Neural cell (in vitro differentiated cells): ENCODE measurements around the gene USP28. TPM values are rescaled to one million over a fixed set of nuclear protein-coding genes. Genes with fewer than 3 reads are reported as not detected.

Experiments
- H2AFZ ChIP-seq: fragments of 200-600, 300-800 bp; sonication (generic), shearing (Covaris generic); 2 replicates; pipeline ENCODE4 v1.6.0; 2014; ENCODE audit warnings: low read depth, mild to moderate bottlenecking, antibody characterized with exemption, low read length, moderate library complexity
- H3F3A ChIP-seq: fragments of 200-600 bp; shearing (Covaris generic); 2 replicates; pipeline ENCODE4 v1.6.1; 2016; ENCODE audit warnings: mild to moderate bottlenecking, moderate library complexity, mixed read lengths, antibody characterized with exemption, low read length; ENCODE audit not compliant: insufficient read depth, poor library complexity, severe bottlenecking
- H3K27ac ChIP-seq: fragments of 200-600, 300-800 bp; sonication (generic), shearing (Covaris generic); 2 replicates; pipeline ENCODE4 v1.5.1; 2014; ENCODE audit warnings: mild to moderate bottlenecking, low read length, moderate library complexity
- H3K27me3 ChIP-seq: fragments of 300-800, 200-600 bp; sonication (generic), shearing (Covaris generic); 2 replicates; pipeline ENCODE4 v1.6.0; 2014; ENCODE audit warnings: mild to moderate bottlenecking, low read depth, low read length, moderate library complexity; ENCODE audit not compliant: insufficient read depth
- H3K36me3 ChIP-seq: fragments of 300-800, 200-600 bp; sonication (generic), shearing (Covaris generic); 2 replicates; pipeline ENCODE4 v1.5.1; 2014; ENCODE audit warnings: mild to moderate bottlenecking, antibody characterized with exemption, low read length, moderate library complexity; ENCODE audit not compliant: insufficient read depth
- H3K4me2 ChIP-seq: fragments of 300-800, 200-600 bp; sonication (generic), shearing (Covaris generic); 2 replicates; pipeline ENCODE4 v1.6.0; 2014; ENCODE audit warnings: mild to moderate bottlenecking, low read length
- H3K4me3 ChIP-seq: fragments of 300-800, 200-600 bp; sonication (generic), shearing (Covaris generic); 2 replicates; pipeline ENCODE4 v1.5.1; 2014; ENCODE audit warnings: mild to moderate bottlenecking, low read length, moderate library complexity
- H3K79me2 ChIP-seq: fragments of 200-600 bp; shearing (Covaris generic); replicated peaks from 2 replicates; pipeline ENCODE4 v1.6.0; 2014; ENCODE audit warnings: mild to moderate bottlenecking, low read length, moderate library complexity; ENCODE audit not compliant: insufficient read depth
- H3K9ac ChIP-seq: fragments of 300-800, 200-600 bp; sonication (generic), shearing (Covaris generic); 2 replicates; pipeline ENCODE4 v1.6.1; 2016; ENCODE audit warnings: mild to moderate bottlenecking, low read length, mixed read lengths
- H3K9me2 ChIP-seq: fragments of 200-600 bp; shearing (Covaris generic); 2 replicates; pipeline ENCODE4 v1.6.1; 2016; ENCODE audit warnings: mild to moderate bottlenecking, low read length, mixed read lengths; ENCODE audit not compliant: insufficient read depth
- H3K9me3 ChIP-seq: fragments of 200-600, 300-800 bp; sonication (generic), shearing (Covaris generic); 2 replicates; pipeline ENCODE4 v1.6.1; 2016; ENCODE audit warnings: mild to moderate bottlenecking, mixed run types, low read length, moderate library complexity, mixed read lengths
- H4K20me1 ChIP-seq: fragments of 200-600 bp; shearing (Covaris generic); 2 replicates; pipeline ENCODE4 v1.6.1; 2016; ENCODE audit warnings: mild to moderate bottlenecking, mixed run types; ENCODE audit not compliant: insufficient read depth
- EP300 ChIP-seq: fragments of 450-650 bp; conservative IDR thresholded peaks from 2 replicates; pipeline ENCODE4 v1.6.1; 2014; ENCODE audit warnings: antibody characterized with exemption, mild to moderate bottlenecking, moderate library complexity; ENCODE audit not compliant: poor library complexity, severe bottlenecking
- EZH2 ChIP-seq: fragments of 200-600, 300-800 bp; shearing (Covaris generic), sonication (generic); IDR thresholded peaks from 2 replicates; pipeline ENCODE4 v1.6.1; 2014; ENCODE audit warnings: antibody characterized with exemption, low read length, borderline replicate concordance, mild to moderate bottlenecking; ENCODE audit not compliant: insufficient read depth, poor library complexity, severe bottlenecking
- MXI1 ChIP-seq: fragments of 450-650 bp; conservative IDR thresholded peaks from 2 replicates; pipeline ENCODE4 v1.6.1; 2014; ENCODE audit warnings: antibody characterized with exemption, mild to moderate bottlenecking; ENCODE audit not compliant: poor library complexity, severe bottlenecking
- POLR2AphosphoS5 ChIP-seq: IDR thresholded peaks from 2 replicates; pipeline ENCODE4 v1.6.1; 2012
- RAD21 ChIP-seq: fragments of 450-650 bp; conservative IDR thresholded peaks from 2 replicates; pipeline ENCODE4 v1.6.1; 2014; ENCODE audit warnings: antibody characterized with exemption, mild to moderate bottlenecking, moderate library complexity
- SMC3 ChIP-seq: fragments of 450-650 bp; conservative IDR thresholded peaks from 2 replicates; pipeline ENCODE4 v1.6.1; 2014; ENCODE audit warnings: antibody characterized with exemption, mild to moderate bottlenecking, moderate library complexity; ENCODE audit not compliant: poor library complexity
- TAF1 ChIP-seq: IDR thresholded peaks from 2 replicates; pipeline ENCODE4 v1.6.1; 2012; ENCODE audit warnings: low read depth
- polyA plus RNA-seq: library from polyadenylated mRNA; depleted of rRNA; stranded (reverse); fragments of >200 nt; gene quantifications from 2 replicates; pipeline ENCODE4 v1.2.3, GENCODE V29; 2014
- TF ChIP-seq, protein P1 (sequence below): IDR thresholded peaks from 2 replicates; pipeline ENCODE4 v1.6.1; 2012; ENCODE audit warnings: borderline replicate concordance
- TF ChIP-seq, protein P2 (sequence below): fragments of 450-650 bp; IDR thresholded peaks from 2 replicates; pipeline ENCODE4 v1.5.1; 2014; ENCODE audit warnings: antibody characterized with exemption, mild to moderate bottlenecking, moderate library complexity; ENCODE audit not compliant: poor library complexity, severe bottlenecking

Gene USP28
- polyA plus RNA-seq, 1 donor from 2014 or later = 16.0 TPM

DNA sequence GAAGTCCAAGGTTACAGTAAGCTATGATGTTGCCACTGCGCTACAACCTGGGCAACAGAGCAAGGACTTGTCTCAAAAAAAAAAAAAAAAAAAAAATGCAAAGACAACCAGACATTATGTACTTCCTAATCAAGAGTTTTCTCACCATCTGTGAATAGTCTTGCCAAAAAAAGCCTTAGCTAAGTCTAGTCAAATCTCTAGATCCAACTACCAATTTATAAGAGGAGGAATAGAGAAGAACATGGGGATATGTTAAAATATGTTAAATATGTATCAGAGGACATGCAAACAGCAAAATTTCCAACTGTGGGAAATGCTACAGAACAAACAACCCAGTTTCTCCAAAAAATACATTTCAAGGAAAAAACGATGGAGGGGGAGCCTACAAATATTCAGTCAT is 45.6 kb downstream of the USP28 start:
- H3K27ac ChIP-seq = no peak overlapping the region
- H3K4me3 ChIP-seq = no peak overlapping the region
- H3K27me3 ChIP-seq = no peaks in the 10 kb centered on the region
- no peaks in the 10 kb centered on the region for H3K9me2 ChIP-seq
- H3K36me3 ChIP-seq = peaks cover 5% of the 10 kb centered on the region
- no peak overlapping the region for H3K4me2 ChIP-seq
- no peaks in the 10 kb centered on the region for H3F3A ChIP-seq
- H3K9me3 ChIP-seq = no peaks in the 10 kb centered on the region
- no peaks in the 10 kb centered on the region for H4K20me1 ChIP-seq
- no peaks in the 10 kb centered on the region for H3K79me2 ChIP-seq
- TF ChIP-seq POLR2AphosphoS5 = no peak
- TF ChIP-seq MXI1 = no peak
- no peak for TF ChIP-seq EZH2
- no peak overlapping the region for H2AFZ ChIP-seq
- H3K9ac ChIP-seq = no peak overlapping the region

DNA sequence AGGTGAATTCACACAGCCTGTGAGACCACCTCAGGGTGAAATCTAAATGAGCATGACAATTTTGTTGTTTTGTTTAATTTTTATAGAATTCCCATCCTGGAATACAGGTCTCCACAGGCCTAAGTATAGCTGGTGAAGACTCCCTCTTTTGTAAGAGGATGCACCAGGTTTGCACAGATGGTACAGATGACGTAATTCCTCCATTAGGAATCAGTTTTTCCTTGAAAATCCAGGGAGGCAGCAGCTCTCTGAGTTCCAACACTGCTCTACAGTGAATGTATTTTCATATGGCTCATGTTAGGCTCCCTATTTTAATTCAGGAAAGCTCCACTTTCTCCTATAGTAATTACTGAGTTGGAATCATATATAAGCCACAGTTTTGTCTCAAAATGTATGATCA is 47.2 kb downstream of the USP28 start:
- H3K27ac ChIP-seq = no peak overlapping the region
- no peaks in the 10 kb centered on the region for H3K79me2 ChIP-seq
- no peaks in the 10 kb centered on the region for H3K9me3 ChIP-seq
- no peaks in the 10 kb centered on the region for H3F3A ChIP-seq
- H3K36me3 ChIP-seq = peaks cover 5% of the 10 kb centered on the region
- H4K20me1 ChIP-seq = no peaks in the 10 kb centered on the region
- H3K4me3 ChIP-seq = no peak overlapping the region
- no peak overlapping the region for H3K9ac ChIP-seq
- no peak overlapping the region for H2AFZ ChIP-seq
- H3K27me3 ChIP-seq = no peaks in the 10 kb centered on the region
- H3K9me2 ChIP-seq = no peaks in the 10 kb centered on the region
- H3K4me2 ChIP-seq = no peak overlapping the region
- TF ChIP-seq, protein P1, sequence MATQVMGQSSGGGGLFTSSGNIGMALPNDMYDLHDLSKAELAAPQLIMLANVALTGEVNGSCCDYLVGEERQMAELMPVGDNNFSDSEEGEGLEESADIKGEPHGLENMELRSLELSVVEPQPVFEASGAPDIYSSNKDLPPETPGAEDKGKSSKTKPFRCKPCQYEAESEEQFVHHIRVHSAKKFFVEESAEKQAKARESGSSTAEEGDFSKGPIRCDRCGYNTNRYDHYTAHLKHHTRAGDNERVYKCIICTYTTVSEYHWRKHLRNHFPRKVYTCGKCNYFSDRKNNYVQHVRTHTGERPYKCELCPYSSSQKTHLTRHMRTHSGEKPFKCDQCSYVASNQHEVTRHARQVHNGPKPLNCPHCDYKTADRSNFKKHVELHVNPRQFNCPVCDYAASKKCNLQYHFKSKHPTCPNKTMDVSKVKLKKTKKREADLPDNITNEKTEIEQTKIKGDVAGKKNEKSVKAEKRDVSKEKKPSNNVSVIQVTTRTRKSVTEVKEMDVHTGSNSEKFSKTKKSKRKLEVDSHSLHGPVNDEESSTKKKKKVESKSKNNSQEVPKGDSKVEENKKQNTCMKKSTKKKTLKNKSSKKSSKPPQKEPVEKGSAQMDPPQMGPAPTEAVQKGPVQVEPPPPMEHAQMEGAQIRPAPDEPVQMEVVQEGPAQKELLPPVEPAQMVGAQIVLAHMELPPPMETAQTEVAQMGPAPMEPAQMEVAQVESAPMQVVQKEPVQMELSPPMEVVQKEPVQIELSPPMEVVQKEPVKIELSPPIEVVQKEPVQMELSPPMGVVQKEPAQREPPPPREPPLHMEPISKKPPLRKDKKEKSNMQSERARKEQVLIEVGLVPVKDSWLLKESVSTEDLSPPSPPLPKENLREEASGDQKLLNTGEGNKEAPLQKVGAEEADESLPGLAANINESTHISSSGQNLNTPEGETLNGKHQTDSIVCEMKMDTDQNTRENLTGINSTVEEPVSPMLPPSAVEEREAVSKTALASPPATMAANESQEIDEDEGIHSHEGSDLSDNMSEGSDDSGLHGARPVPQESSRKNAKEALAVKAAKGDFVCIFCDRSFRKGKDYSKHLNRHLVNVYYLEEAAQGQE = no peak
- TF ChIP-seq RAD21 (no peak), POLR2AphosphoS5 (no peak), TAF1 (no peak)

DNA sequence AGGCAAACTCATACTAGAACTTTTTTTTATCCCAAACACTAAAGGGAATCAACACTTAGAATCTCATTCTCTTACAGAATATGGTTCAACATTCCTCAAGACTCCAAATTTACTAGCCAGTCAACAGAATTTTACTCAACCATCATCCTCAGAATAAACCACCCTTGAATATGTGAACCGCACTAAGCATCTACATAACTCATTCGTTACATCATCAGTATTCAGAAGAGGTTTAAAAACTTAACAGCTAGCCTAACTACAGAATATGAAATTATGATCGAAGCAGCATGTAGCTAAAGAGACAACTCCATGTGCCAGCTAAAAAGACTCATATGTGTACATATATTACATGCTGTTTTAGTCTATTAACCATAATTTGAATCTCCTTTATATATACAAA is 47.9 kb downstream of the USP28 start:
- H3K9me3 ChIP-seq = no peaks in the 10 kb centered on the region
- no peak overlapping the region for H3K4me3 ChIP-seq
- H3K27me3 ChIP-seq = no peaks in the 10 kb centered on the region
- no peak overlapping the region for H3K4me2 ChIP-seq
- no peak overlapping the region for H2AFZ ChIP-seq
- H3K27ac ChIP-seq = no peak overlapping the region
- peaks cover 5% of the 10 kb centered on the region for H3K36me3 ChIP-seq
- no peak for TF ChIP-seq MXI1
- H3K9ac ChIP-seq = no peak overlapping the region
- H3F3A ChIP-seq = no peaks in the 10 kb centered on the region
- H3K79me2 ChIP-seq = no peaks in the 10 kb centered on the region
- no peaks in the 10 kb centered on the region for H3K9me2 ChIP-seq
- no peaks in the 10 kb centered on the region for H4K20me1 ChIP-seq

DNA sequence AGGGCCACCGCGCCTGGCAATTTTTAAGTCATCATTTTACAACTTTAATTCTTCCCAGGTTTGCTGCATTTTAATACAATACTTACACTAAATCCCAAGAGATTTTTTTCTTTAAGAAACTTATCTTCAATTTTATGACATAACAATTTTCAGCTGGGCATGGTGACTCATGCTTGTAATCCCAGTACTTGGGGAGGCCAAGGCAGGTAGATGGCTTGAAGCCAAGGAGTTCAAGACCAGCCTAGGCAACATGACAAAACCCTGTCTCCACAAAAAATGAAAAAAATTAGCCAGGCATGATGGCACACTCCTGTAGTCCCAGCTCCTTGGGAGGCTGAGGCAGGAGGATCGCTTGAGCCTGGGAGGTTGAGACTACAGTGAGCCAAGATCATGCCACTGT is 56.9 kb downstream of the USP28 start:
- H3K27ac ChIP-seq = no peak overlapping the region
- no peaks in the 10 kb centered on the region for H3K36me3 ChIP-seq
- no peaks in the 10 kb centered on the region for H3K9me2 ChIP-seq

More for the DNA sequence above, 56.9 kb downstream of the USP28 start:
- H3K4me3 ChIP-seq = no peak overlapping the region
- no peaks in the 10 kb centered on the region for H3K27me3 ChIP-seq
- TF ChIP-seq RAD21 (no peak), EZH2 (no peak), MXI1 (no peak), SMC3 (no peak), EP300 (no peak), POLR2AphosphoS5 (no peak), TAF1 (no peak)
- TF ChIP-seq, protein P2, sequence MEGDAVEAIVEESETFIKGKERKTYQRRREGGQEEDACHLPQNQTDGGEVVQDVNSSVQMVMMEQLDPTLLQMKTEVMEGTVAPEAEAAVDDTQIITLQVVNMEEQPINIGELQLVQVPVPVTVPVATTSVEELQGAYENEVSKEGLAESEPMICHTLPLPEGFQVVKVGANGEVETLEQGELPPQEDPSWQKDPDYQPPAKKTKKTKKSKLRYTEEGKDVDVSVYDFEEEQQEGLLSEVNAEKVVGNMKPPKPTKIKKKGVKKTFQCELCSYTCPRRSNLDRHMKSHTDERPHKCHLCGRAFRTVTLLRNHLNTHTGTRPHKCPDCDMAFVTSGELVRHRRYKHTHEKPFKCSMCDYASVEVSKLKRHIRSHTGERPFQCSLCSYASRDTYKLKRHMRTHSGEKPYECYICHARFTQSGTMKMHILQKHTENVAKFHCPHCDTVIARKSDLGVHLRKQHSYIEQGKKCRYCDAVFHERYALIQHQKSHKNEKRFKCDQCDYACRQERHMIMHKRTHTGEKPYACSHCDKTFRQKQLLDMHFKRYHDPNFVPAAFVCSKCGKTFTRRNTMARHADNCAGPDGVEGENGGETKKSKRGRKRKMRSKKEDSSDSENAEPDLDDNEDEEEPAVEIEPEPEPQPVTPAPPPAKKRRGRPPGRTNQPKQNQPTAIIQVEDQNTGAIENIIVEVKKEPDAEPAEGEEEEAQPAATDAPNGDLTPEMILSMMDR = no peak
- TF ChIP-seq, protein P1 = no peak
- no peak overlapping the region for H3K9ac ChIP-seq
- no peak overlapping the region for H3K4me2 ChIP-seq
- no peaks in the 10 kb centered on the region for H4K20me1 ChIP-seq
- H3F3A ChIP-seq = no peaks in the 10 kb centered on the region
- no peaks in the 10 kb centered on the region for H3K9me3 ChIP-seq
- H3K79me2 ChIP-seq = no peaks in the 10 kb centered on the region
- H2AFZ ChIP-seq = no peak overlapping the region
